H1 (cell line): ENCODE data around the gene LRP2BP. TPM values are rescaled to one million over a fixed set of nuclear protein-coding genes. Genes with fewer than 3 reads are reported as not detected.

ENCODE experiments used
- CTCF ChIA-PET: fragments of 300-600 bp; sonication (Branson Sonifier 250); formaldehyde crosslinking; loops from one replicate; lab custom pipeline; 2021; ENCODE audit not compliant: partially characterized antibody; lab: Charles Lee
- POLR2A ChIA-PET: fragments of 300-600 bp; sonication (Branson Sonifier 250); formaldehyde crosslinking; loops from one replicate; lab custom pipeline; 2021; ENCODE audit warnings: inconsistent platforms; ENCODE audit not compliant: partially characterized antibody; lab: Charles Lee
- DNase-seq, 2 experiments: peaks; one replicate each; pipeline versions ENCODE4 v3.0.0 to v3.0.0-alpha.2; 2010 to 2022; ENCODE audit warnings: low spot score in 2 of 2, low read depth in 1 of 2, mixed read lengths in 1 of 2
- FAIRE-seq: peaks from 2 replicates; lab custom pipeline; 2011; peaks lifted over from hg19 to GRCh38; lab: Jason Lieb, UNC
- H2AFZ ChIP-seq: 2 replicates; pipeline ENCODE4 v1.8.1; 2012; ENCODE audit warnings: low read length, inconsistent platforms
- H2AK5ac ChIP-seq: 2 replicates; pipeline ENCODE4 v1.6.1; 2013; ENCODE audit warnings: low read depth, low read length
- H2BK120ac ChIP-seq: replicated peaks from 2 replicates; pipeline ENCODE3; 2013; ENCODE audit warnings: low read depth, low read length, inconsistent platforms
- H2BK12ac ChIP-seq: 2 replicates; pipeline ENCODE4 v1.6.1; 2013; ENCODE audit warnings: low read depth, low read length
- H2BK15ac ChIP-seq: 2 replicates; pipeline ENCODE4 v1.6.1; 2013; ENCODE audit warnings: low read length
- H2BK20ac ChIP-seq: 2 replicates; pipeline ENCODE4 v1.6.1; 2013; ENCODE audit warnings: low read length
- H2BK5ac ChIP-seq: 2 replicates; pipeline ENCODE4 v1.6.1; 2013; ENCODE audit warnings: low read depth, low read length
- H3K14ac ChIP-seq: 2 replicates; pipeline ENCODE4 v1.6.1; 2013; ENCODE audit warnings: inconsistent platforms; ENCODE audit not compliant: insufficient read length
- H3K18ac ChIP-seq: 2 replicates; pipeline ENCODE4 v1.6.1; 2013; ENCODE audit warnings: low read length; ENCODE audit errors: extremely low read depth
- H3K23ac ChIP-seq: 2 replicates; pipeline ENCODE4 v1.6.1; 2013; ENCODE audit warnings: inconsistent platforms; ENCODE audit not compliant: insufficient read length
- H3K23me2 ChIP-seq: 2 replicates; pipeline ENCODE4 v1.6.1; 2013; ENCODE audit warnings: low read depth, low read length
- H3K27ac ChIP-seq: 2 replicates; pipeline ENCODE4 v1.6.1; 2011; ENCODE audit warnings: low read depth, low read length, inconsistent platforms
- H3K27me3 ChIP-seq, 4 experiments: replicated peaks in 1 of 4; 1 replicate in 1 of 4; 2 replicates in 3 of 4; pipeline versions ENCODE4 v1.6.1 to v1.8.1; 2011 to 2013; ENCODE audit warnings: low read length in 3 of 4, mild to moderate bottlenecking in 3 of 4, inconsistent platforms in 2 of 4, mixed read lengths in 2 of 4, moderate library complexity in 1 of 4; ENCODE audit not compliant: control insufficient read depth in 3 of 4, insufficient read depth in 3 of 4; ENCODE audit errors: extremely low read depth in 1 of 4
- H3K36me3 ChIP-seq, 4 experiments: 2 replicates each; pipeline versions ENCODE4 v1.6.1 to v1.8.1; 2011 to 2013; ENCODE audit warnings: mild to moderate bottlenecking in 4 of 4, low read length in 3 of 4, moderate library complexity in 2 of 4, control low read depth in 1 of 4, inconsistent platforms in 1 of 4; ENCODE audit not compliant: insufficient read depth in 4 of 4, control insufficient read depth in 2 of 4
- H3K4ac ChIP-seq: replicated peaks from 2 replicates; pipeline ENCODE3; 2013; ENCODE audit warnings: low read length, low read depth, mixed read lengths, inconsistent platforms; ENCODE audit not compliant: insufficient read length
- H3K4me1 ChIP-seq, 4 experiments: replicated peaks in 1 of 4; 1 replicate in 1 of 4; 2 replicates in 3 of 4; pipeline versions ENCODE4 v1.6.1 to v1.8.1; 2011 to 2013; ENCODE audit warnings: low read length in 3 of 4, inconsistent platforms in 2 of 4, mixed read lengths in 1 of 4; ENCODE audit not compliant: insufficient read depth in 4 of 4, control insufficient read depth in 3 of 4
- H3K4me2 ChIP-seq, 2 experiments: 2 replicates each; pipeline versions ENCODE4 v1.6.1 to v1.8.1; 2011 to 2013; ENCODE audit warnings: low read depth in 2 of 2, low read length in 2 of 2, control low read depth in 1 of 2, inconsistent platforms in 1 of 2, mild to moderate bottlenecking in 1 of 2; ENCODE audit not compliant: insufficient read depth in 1 of 2
- H3K4me3 ChIP-seq, 4 experiments: fragments of 200-600, 300-600 bp in 1 of 4; sonication (generic), shearing (Covaris generic), sonication (Bioruptor Twin) in 1 of 4; 2 replicates each; pipeline versions ENCODE4 v1.5.1 to v1.8.1; 2011 to 2016; ENCODE audit warnings: low read length in 4 of 4, low read depth in 3 of 4, control low read depth in 2 of 4, inconsistent platforms in 2 of 4, mild to moderate bottlenecking in 2 of 4, mixed read lengths in 1 of 4, moderate library complexity in 1 of 4; ENCODE audit not compliant: insufficient read depth in 2 of 4; ENCODE audit errors: extremely low read depth in 1 of 4
- H3K56ac ChIP-seq: replicated peaks from 2 replicates; pipeline ENCODE3; 2013; ENCODE audit warnings: low read depth, mild to moderate bottlenecking, mixed read lengths, low read length, inconsistent platforms; ENCODE audit not compliant: insufficient read length
- H3K79me1 ChIP-seq: 2 replicates; pipeline ENCODE4 v1.6.1; 2013; ENCODE audit warnings: low read depth, low read length, control low read depth
- H3K79me2 ChIP-seq, 2 experiments: 2 replicates each; pipeline versions ENCODE4 v1.6.1 to v1.8.1; 2012 to 2013; ENCODE audit warnings: low read length in 2 of 2, mild to moderate bottlenecking in 2 of 2, inconsistent platforms in 1 of 2; ENCODE audit not compliant: insufficient read depth in 2 of 2, control insufficient read depth in 1 of 2
- H3K9ac ChIP-seq, 4 experiments: replicated peaks in 1 of 4; 1 replicate in 1 of 4; 2 replicates in 3 of 4; pipeline versions ENCODE4 v1.6.1 to v1.8.1; 2011 to 2013; ENCODE audit warnings: low read depth in 3 of 4, low read length in 3 of 4, control low read depth in 2 of 4, mild to moderate bottlenecking in 2 of 4, moderate library complexity in 2 of 4, inconsistent platforms in 1 of 4; ENCODE audit errors: extremely low read depth in 1 of 4
- H3K9me3 ChIP-seq, 2 experiments: 2 replicates each; pipeline versions ENCODE4 v1.6.1 to v1.8.1; 2012 to 2013; ENCODE audit warnings: mild to moderate bottlenecking in 2 of 2, moderate library complexity in 2 of 2, control low read depth in 1 of 2, inconsistent platforms in 1 of 2, low read depth in 1 of 2, low read length in 1 of 2, mixed read lengths in 1 of 2; ENCODE audit not compliant: insufficient read depth in 2 of 2
- H4K20me1 ChIP-seq, 2 experiments: replicated peaks in 1 of 2; 2 replicates each; pipeline versions ENCODE3 to v1.8.1; 2011 to 2013; ENCODE audit warnings: inconsistent platforms in 2 of 2, low read length in 2 of 2, mild to moderate bottlenecking in 1 of 2; ENCODE audit not compliant: insufficient read depth in 2 of 2, control insufficient read depth in 1 of 2
- H4K5ac ChIP-seq: 2 replicates; pipeline ENCODE4 v1.6.1; 2013; ENCODE audit warnings: low read length, low read depth, mixed read lengths, inconsistent platforms; ENCODE audit not compliant: insufficient read length
- H4K8ac ChIP-seq: 2 replicates; pipeline ENCODE4 v1.8.0; 2013; ENCODE audit warnings: mild to moderate bottlenecking, moderate library complexity, low read length, inconsistent platforms; ENCODE audit not compliant: insufficient read depth; ENCODE audit errors: extremely low read depth
- H4K91ac ChIP-seq: replicated peaks from 2 replicates; pipeline ENCODE3; 2013; ENCODE audit warnings: low read length, mixed read lengths, inconsistent platforms; ENCODE audit not compliant: insufficient read length
- ASH2L ChIP-seq: fragments of 200-600, 300-600 bp; sonication (generic); IDR thresholded peaks from one replicate; pipeline ENCODE4 v1.7.1; 2017; ENCODE audit warnings: low read length
- BACH1 ChIP-seq: IDR thresholded peaks from 2 replicates; pipeline ENCODE4 v1.6.1; 2012; ENCODE audit warnings: low read length, improper control_type of control experiment
- BCL11A ChIP-seq, 2 experiments: IDR thresholded peaks; one replicate each; pipeline ENCODE4 v1.6.1; 2011; ENCODE audit warnings: low read depth in 2 of 2, low read length in 2 of 2, mild to moderate bottlenecking in 2 of 2
- CBX5 ChIP-seq: fragments of 300-800, 300-1000 bp; sonication (generic); IDR thresholded peaks from 2 replicates; pipeline ENCODE4 v1.7.1; 2016; ENCODE audit warnings: antibody characterized with exemption, low read length, low read depth
- CHD1 ChIP-seq: IDR thresholded peaks from 2 replicates; pipeline ENCODE4 v1.6.1; 2012; ENCODE audit warnings: low read depth, low read length, improper control_type of control experiment
- FOSL1 ChIP-seq: IDR thresholded peaks from 2 replicates; pipeline ENCODE4 v1.6.1; 2011; ENCODE audit warnings: mild to moderate bottlenecking, low read depth, low read length, moderate library complexity; ENCODE audit not compliant: insufficient read depth
- PHF8 ChIP-seq: fragments of 200-600 bp; sonication (generic); conservative IDR thresholded peaks from 2 replicates; pipeline ENCODE4 v1.7.1; 2012; ENCODE audit warnings: low read depth, mild to moderate bottlenecking, inconsistent platforms, low read length, moderate library complexity
- POU5F1 ChIP-seq: IDR thresholded peaks from 2 replicates; pipeline ENCODE4 v1.6.1; 2011; ENCODE audit warnings: low read depth, mild to moderate bottlenecking, low read length, moderate library complexity
- RXRA ChIP-seq: IDR thresholded peaks from 2 replicates; pipeline ENCODE4 v1.6.1; 2011; ENCODE audit warnings: low read depth, mild to moderate bottlenecking, low read length, moderate library complexity; ENCODE audit not compliant: insufficient read depth
- SIX5 ChIP-seq: IDR thresholded peaks from 2 replicates; pipeline ENCODE4 v1.6.1; 2011; ENCODE audit warnings: mild to moderate bottlenecking, low read depth, low read length
- TAF7 ChIP-seq: optimal IDR thresholded peaks from 2 replicates; pipeline ENCODE3; 2011; ENCODE audit warnings: low read depth, mild to moderate bottlenecking, inconsistent platforms, low read length, moderate library complexity, borderline replicate concordance
- TBP ChIP-seq: IDR thresholded peaks from 2 replicates; pipeline ENCODE4 v1.6.1; 2011; ENCODE audit warnings: low read depth, low read length, improper control_type of control experiment
- TEAD4 ChIP-seq: IDR thresholded peaks from 2 replicates; pipeline ENCODE4 v1.6.1; 2012; ENCODE audit warnings: low read depth, low read length, inconsistent platforms, mixed read lengths
- YY1 ChIP-seq: IDR thresholded peaks from 2 replicates; pipeline ENCODE4 v1.6.1; 2011; ENCODE audit warnings: low read depth, mild to moderate bottlenecking, low read length
- WGBS, 2 experiments: shearing (Covaris generic) in 1 of 2; methylation state at CpG; one replicate each; pipeline versions ENCODE4 v1.1.6 to v1.1.7; 2013 to 2015; ENCODE audit warnings: low lambda C conversion rate in 2 of 2, mixed read lengths in 2 of 2, inconsistent platforms in 1 of 2, low coverage in 1 of 2, missing lambda C conversion rate in 1 of 2; ENCODE audit not compliant: insufficient replicate concordance in 2 of 2, insufficient coverage in 1 of 2, insufficient read length in 1 of 2; ENCODE audit errors: extremely low coverage in 1 of 2, missing lambda C conversion rate in 1 of 2; 5-methylcytosine and 5-hydroxymethylcytosine counted together
- polyA plus RNA-seq, 7 experiments: library from polyadenylated mRNA; depleted of rRNA in 3 of 7; stranded (reverse) in 5 of 7; unstranded in 2 of 7; fragments of >200 nt in 5 of 7; fragments of 200-250 nt in 2 of 7; gene quantifications; 1 replicate in 5 of 7; 2 replicates in 1 of 7; 4 replicates in 1 of 7; pipeline versions ENCODE4 v1.2.1 to v1.2.3, GENCODE V29; 2011 to 2013; ENCODE audit warnings: missing spikeins in 2 of 7, mixed read lengths in 2 of 7
- total RNA-seq: library from RNA; stranded (reverse); fragmentation: NEBNext Ultra II Directional; extraction: Animal tissue kit (Norgen Biotek cat#: 25700); gene quantifications from 2 replicates; pipeline ENCODE4 v1.2.1, GENCODE V29; 2021

Gene LRP2BP
- total and polyA plus RNA-seq, 2 of the 8 experiments (the other 6 are each of a cell fraction or from before 2014, with no cell fraction given) = 0.12 to 0.30 TPM

GRCh38 chr4:185421366-185422124, 25.8 kb upstream of the LRP2BP start:
- POLR2A ChIA-PET = interaction anchor here (1.9 kb wide), 1 partner anchor 25 kb away, joined by 4 read pairs; the partner anchor contains the start of gene ANKRD37
- TF ChIP-seq CHD1 = no peak
- TF ChIP-seq RXRA = no peak
- TF ChIP-seq BACH1 = no peak
- no peak for TF ChIP-seq TEAD4
- no peak for TF ChIP-seq TBP
- TF ChIP-seq BCL11A (IDR thresholded peaks at IDR 0.05; ENCODE audit: low read depth in 2 of 2, low read length in 2 of 2) = no peak
- TF ChIP-seq PHF8 = no peak
- no peak for TF ChIP-seq POU5F1
- TF ChIP-seq YY1 = no peak
- TF ChIP-seq ASH2L = no peak
- no peak for TF ChIP-seq TAF7
- no peak for TF ChIP-seq CBX5
- no peak for TF ChIP-seq FOSL1
- no peak for TF ChIP-seq SIX5

More at GRCh38 chr4:185421366-185422124, 25.8 kb upstream of the LRP2BP start:
- DNase-seq (no peak), FAIRE-seq (no peak)
- H3K23me2 ChIP-seq = peaks cover 9% of the 10 kb centered on the region
- H2AFZ ChIP-seq = no peak overlapping the region
- no peaks in the 10 kb centered on the region for H4K20me1 ChIP-seq
- H2BK15ac ChIP-seq = no peak overlapping the region
- no peak overlapping the region for H3K14ac ChIP-seq
- H3K9me3 ChIP-seq = no peaks in the 10 kb centered on the region
- no peak overlapping the region for H4K8ac ChIP-seq
- no peak overlapping the region for H4K91ac ChIP-seq
- peaks cover 4 to 10% of the 10 kb centered on the region in 2 experiments; a peak in 2 of 4 replicates for H3K79me2 ChIP-seq
- H3K27ac ChIP-seq = no peak overlapping the region
- no peak overlapping the region for H2AK5ac ChIP-seq
- no peak overlapping the region for H2BK20ac ChIP-seq
- H3K23ac ChIP-seq = no peak overlapping the region
- H3K4me3 ChIP-seq = no peak overlapping the region
- no peaks in the 10 kb centered on the region for H3K27me3 ChIP-seq
- no peak overlapping the region for H2BK12ac ChIP-seq
- H3K4me2 ChIP-seq = no peak overlapping the region
- no peak overlapping the region for H2BK120ac ChIP-seq
- H3K79me1 ChIP-seq = no peaks in the 10 kb centered on the region
- WGBS, 2 experiments = 82% methylated on average over 2 of the region's 2 CpGs; no CpG with 5 or more reads in 1 of the 2 experiments
- H3K18ac ChIP-seq = no peak overlapping the region
- CTCF ChIA-PET = interaction anchor here (1.1 kb wide), 1 partner anchor 175 kb away, joined by 3 read pairs; no protein-coding TSS in a partner anchor
- H4K5ac ChIP-seq = no peak overlapping the region
- H3K9ac ChIP-seq = no peak overlapping the region; a peak in 1 of 7 replicates
- no peak overlapping the region for H2BK5ac ChIP-seq
- no peak overlapping the region for H3K56ac ChIP-seq
- peaks cover 0 to 5% (median 2%) of the 10 kb centered on the region in 4 experiments; a peak in 3 of 7 replicates for H3K4me1 ChIP-seq
- H3K4ac ChIP-seq = no peak overlapping the region
- peaks cover 0 to 22% (median 7%) of the 10 kb centered on the region in 4 experiments; a peak in 4 of 8 replicates for H3K36me3 ChIP-seq
